HG03095 (cell line): ENCODE measurements around the gene OTUB2.

Experiments used
- ATAC-seq: cut with Tn5 transposase; IDR thresholded peaks from one replicate; pipeline ENCODE4 v1.9.1; 2021; ENCODE audit warnings: moderate library complexity; ENCODE audit not compliant: unreplicated experiment

OTUB2 gene

DNA sequence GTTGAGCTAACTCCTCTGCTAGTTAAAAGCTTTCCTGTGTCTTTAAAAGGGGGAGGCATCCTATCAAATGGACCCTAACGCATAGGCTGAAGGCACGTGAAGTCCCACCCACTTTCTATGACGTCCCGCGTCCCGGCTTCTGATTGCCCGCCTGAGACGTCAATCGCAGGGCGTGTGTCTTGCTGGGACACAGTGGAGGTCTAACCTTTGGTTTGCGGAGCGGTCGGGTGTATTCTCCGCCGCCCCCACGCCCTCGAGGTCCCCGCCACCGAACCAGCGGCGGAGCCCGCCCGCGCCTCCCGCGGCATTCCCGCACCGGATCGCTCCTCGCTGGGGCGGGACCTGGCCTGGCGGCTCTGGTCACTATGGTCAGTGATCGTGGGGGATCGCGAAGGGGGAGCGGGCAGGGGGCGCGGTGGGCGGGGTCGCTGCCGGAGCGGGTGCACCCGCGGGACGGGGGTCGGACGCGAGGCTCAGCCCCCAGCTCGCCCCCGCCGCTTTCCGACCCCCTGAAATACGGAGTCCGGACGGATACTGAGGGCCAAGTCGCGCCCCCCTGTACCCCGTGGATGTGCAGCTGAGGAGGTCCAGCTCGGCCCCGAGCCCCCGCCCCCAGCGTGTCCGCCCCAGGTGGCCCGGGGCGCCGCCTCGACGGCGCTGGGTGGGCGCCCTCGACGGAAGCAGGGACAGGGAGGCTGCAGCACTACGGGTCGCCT is at the start of gene OTUB2:
Gene OTUB2, plus strand, starts transcription at position 168 of the 716 bp plus-strand sequence. Its CDS starts 198 bp downstream, at position 366.
- ATAC-seq, result peak; percentile 100

DNA sequence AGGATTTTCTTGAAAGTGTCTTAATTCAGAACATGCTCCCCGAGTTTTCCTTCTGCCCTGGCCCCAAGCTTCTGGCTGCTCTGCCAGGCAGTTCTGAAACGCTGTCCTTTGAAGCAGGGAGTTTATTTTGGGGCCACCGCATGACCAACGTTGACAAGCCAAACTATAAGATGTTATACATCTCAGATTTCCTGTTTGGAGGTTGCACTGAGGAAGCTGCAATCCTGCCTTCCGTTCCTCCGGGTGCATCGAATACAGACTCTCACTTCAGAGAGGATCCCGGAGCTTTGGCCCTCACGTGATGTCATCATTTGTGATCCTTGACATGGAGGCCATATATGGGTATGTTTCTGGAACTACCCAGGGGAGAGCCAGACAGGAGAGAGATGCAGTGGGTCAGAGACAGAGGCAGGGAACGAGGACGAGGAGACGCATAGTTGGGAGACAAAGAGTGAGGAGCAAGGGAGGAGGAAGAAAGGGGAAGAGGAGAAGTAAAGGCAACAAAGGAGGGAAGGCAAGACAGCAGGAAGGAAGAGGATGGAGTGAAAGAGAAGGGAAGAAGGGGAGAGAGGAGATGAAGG is 49.6 kb upstream of the OTUB2 start, which contains the start of gene ASB2:
Gene ASB2, minus strand, starts transcription at position 94 of the 581 bp plus-strand sequence. CDS start 12,031 bp downstream, outside the sequence.
- peak; percentile 11 for ATAC-seq

DNA sequence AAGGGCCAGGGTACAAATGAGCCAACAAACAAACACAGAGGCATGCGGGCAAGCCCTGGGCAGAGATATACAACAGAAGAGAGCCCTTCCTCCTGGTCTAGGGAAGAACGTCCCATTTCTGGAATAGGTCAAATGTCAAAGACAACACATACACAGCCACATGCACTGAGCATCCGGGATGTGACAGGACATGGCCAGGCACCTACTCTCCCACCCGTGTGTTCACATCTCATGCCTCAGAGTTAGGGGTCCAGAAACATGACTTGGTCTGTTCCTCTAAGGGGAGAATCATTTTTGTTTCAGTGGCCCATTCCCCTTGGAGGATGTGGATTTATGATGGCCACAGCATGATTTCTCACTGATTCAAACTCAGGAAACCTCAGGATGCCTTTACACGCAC is 49.0 kb upstream of the OTUB2 start:
- ATAC-seq, result no peak

DNA sequence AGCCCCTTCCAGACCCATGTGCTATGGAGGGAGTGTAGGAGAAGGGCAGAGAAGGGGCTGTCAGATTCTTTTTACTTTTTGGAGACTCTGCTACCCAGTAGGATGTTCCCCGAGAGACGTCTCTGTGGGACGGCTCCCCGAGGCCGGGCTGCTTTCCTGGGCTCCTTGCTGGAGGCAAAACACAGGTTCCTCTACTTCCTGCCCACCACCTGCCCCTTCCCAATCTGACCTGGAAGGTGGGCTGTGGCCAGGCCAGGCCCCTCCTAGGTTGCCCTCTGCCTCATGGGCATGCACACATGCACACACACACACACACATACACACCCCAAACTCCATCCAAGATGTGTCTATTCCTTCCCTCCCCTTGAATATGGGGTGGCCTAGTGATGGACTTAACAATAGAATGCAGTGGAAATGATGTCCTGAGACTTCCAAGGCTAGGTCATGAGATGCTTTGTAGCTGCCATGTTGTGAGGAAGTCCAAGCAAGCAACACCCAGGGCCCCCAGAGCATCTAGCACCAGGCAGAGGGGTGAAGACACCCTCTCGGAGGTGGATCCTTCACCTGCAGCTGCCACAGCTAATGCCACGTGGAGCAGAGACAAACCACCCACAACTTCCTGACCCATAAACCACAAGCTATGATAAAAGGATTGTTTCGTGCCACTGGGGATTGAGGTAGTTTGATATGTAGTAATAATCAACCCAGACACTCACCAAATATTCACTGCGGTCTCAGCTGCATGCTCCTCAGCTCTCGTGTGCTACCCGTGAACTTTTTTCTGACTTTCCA is 48.2 kb upstream of the OTUB2 start:
- ATAC-seq, result no peak

DNA sequence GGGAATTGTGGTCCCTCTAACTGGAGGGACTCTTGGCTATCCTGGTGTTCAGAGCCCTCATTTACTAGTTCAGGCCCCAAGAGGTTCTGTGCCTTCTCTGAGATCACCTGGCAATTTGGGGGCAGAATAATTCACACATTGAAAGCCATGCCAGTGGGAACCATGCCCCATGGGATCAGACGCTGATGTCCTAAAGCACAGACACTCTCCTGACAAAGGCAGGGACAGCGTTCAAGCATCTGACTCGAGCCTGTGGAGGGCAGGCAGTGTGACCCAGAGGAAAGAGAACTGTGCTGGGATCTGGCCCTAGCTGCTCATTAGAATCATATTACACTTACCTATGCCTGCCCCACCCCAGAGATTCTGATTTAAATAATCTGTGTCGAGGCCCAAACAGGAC is 47.4 kb upstream of the OTUB2 start:
- ATAC-seq, result no peak

DNA sequence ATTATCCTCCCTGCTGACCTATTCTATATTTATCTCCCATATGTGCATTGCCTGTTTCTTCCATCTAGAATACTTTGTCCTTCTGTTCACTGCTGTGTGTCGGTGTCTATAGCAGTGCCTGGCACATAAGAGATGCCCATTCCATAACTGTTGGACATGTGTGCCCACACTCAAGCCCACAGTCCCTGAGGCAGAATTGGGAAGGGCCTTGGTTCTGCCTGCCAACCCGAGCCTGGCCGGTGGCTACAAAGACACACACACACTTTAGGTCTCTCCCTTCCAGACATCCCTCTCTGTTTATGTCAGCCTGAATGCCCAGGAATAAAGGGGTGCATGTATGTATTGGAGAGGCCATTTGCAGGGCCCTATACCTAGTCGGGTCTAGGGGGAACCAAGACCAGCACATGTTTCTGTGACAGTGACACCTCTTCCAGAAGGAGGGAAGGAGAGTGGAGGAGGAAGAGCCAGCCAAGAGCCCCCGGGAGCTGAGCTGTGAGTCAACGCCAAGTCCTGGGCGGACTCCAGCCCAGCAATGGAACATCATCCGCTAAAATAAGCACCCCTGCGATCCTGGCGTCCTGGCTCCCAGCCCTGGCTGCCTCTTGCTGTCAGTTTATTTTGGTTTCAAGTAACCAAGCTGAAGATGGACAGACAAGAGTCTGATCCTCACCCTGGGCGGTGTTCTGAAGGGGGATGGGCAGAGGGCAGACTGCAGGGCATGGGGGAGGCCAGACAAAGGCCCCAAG is 45.5 kb upstream of the OTUB2 start:
- no peak for ATAC-seq

DNA sequence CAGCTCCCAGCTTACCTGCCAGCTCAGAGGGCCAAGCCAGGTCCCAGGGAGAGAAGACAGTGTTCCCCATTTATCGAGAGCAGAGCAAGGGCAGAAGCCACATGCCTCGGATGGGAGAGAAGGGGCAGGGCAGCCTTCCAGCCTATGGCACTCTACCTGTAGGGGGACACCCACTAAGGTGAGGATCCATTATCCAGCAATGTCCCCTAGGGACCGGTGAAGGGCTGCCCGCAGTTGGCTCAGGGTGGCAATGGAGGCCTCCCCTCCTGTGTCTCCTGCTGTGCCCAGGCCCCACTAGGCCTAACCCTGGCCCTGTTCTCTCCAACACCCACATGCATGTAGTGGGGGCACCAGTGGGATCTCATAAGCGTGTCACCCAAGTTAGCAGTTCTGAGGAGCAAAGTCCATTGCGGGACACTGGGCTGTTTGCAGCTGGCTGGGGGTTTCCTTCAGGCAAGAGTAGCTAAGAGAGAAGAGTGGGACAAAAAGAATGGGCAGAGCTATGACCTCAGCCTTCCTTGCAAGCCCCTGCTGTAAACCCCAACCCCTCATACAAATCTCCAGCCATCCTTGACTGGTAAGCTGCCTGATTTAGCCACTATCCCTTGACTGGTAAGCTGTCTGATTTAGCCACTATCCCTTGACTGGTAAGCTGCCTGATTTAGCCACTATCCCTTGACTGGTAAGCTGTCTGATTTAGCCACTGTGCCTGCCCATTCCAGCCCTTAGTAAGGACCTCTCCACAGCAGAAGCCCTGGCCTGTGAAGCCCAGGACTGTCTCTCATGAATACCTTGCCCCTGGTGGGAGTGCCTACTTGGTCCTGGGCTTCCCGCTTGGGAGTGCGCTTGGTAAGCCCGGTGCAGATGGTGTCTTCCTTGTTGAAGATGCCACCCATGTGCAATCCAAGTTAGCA is 44.6 kb upstream of the OTUB2 start:
- no peak for ATAC-seq

DNA sequence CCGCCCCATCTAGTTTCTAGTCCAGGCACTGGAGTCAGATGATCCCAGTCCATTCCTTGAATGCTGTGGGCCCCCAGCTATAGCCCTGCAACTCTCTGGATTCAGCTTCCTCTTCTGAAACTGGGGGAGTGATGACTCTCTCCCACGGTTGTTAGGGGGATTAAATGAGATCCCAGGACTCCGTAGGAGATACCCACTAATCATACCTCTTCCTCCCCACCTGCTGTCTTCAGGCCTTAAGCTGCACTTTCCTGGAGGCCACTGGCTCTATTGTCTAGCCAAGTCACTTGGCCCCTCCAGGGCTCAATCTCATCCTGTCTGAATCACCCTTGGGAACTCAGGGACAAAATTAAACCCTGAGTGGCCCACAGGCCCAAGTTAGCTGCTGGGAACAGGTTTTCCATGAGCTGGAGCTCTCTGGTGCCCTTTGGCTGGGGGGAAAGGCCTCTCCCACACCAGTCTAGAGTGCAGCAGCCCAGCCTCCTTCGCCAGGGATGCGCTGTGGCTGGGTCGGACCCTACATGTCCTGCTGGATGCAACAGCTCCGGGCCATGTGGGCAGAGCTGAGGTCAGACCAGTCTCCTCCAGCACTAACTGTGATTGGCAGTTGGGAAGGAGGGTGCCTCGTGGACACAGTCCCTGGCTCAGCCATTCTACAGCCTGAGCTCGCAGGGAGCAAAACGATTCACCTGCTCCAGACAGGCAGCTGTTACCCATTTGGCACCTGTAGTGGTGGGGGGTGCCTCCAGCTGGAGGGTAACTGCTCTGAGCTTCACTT is 43.7 kb upstream of the OTUB2 start:
- ATAC-seq, result no peak

DNA sequence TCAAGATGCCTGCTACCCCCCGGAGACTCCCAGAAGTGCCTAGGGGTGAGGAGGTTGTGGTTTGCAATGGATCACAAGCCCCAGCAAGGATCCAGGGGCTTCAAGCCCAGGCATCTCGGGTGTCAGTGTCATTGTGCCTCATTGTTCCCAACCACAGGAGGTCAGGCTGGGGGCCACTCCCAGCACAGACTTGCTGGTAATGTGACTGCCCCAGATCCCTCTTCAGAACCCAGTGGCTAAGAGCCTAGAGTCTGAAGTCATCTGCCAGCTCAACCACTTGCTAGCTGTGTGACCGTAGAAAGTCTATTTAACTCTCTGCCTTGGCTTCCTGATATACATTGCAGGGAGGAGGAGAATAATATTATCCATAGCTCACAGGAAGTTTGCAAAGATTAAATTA is 42.1 kb upstream of the OTUB2 start:
- ATAC-seq, result no peak

DNA sequence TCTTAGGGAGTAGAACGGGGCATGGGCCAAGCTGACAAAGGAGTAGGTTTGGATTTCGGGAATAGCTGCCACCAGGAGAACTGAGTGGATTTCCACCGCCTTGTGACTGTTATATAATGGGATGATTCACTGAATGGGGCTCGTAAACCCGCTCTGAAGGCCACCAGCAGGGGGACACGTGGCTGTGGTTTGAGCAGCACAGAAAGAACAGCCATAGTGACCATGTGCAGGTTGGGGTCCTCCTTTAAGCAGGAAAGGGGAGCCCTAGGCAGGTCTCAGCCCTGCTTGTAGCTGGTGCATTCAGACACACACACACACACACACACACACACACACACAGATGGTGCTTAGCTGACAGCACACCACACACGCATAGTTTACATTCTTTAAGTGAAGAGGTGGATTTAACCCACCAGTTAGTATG is 41.1 kb upstream of the OTUB2 start:
- ATAC-seq, result no peak

DNA sequence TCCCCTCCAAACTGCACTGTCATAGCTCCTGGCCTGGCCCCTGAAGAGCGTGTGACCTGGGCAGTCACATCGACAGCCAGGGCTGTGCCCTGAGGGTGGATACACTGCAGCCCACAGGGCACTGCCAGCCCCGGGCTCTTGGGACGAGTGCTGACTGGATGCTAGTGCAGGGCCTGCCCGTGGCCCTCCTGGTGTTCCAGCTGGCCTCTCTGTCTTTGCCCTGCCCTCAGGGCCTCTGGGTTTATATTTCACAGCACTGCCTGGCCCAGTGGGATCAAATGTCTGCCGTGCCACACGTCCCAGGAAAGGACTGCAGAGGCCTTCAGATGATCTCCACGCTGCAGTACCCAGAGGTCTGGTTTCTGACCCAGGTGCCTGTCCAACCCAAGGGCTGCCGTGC is 39.2 kb upstream of the OTUB2 start:
- ATAC-seq, result no peak

DNA sequence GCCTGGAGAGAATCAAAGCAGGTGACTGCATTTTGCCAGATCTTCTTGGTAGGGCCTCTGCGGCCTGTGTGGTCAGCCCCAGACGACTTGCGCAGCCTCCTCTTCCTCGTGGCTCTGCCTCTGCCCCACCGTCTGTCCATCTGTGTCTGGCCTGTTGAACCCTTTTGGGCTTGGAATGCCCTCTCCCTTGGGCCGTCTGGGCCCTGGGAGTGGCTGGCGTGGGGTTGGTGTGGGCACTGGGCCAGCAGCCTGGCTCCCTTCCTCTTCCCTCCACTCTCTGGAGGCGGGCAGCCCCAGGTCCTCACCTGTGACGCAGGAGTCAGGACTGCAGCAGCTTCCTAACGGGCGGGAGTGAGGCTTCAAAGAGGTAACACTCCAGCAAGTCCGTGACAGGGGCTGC is 38.8 kb upstream of the OTUB2 start:
- no peak for ATAC-seq

DNA sequence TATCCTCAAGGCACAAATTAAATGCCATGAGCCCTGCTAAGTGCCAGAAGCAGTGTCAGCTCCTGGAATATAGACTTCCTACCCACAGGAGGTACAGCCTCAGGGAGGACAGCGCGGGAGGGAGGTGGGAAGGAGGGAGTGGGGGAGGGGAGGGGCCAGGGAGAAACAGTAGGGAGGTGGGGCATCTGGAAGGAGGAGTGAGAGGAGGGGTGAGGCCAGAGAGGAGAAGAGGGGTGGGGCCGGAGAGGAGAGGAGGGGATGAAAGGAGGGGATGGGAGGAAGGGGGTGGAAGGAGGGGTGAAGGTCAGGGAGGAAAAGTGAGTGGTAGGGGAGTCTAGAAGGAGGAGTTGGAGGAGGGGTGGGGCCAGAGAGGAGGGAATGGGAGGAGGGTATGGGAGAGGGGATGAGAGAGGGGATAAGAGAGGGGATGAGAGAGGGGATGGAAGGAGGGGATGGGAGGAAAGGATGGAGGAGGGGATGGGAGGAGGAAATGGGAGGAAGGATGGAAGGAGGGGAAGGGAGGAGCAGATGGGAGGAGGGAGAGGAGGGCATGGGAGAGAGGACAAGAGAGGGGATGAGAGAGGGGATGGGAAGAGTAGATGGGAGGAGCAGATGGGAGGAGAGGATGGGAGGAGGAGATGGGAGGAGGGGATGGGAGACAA is 38.2 kb upstream of the OTUB2 start:
- ATAC-seq, result no peak

DNA sequence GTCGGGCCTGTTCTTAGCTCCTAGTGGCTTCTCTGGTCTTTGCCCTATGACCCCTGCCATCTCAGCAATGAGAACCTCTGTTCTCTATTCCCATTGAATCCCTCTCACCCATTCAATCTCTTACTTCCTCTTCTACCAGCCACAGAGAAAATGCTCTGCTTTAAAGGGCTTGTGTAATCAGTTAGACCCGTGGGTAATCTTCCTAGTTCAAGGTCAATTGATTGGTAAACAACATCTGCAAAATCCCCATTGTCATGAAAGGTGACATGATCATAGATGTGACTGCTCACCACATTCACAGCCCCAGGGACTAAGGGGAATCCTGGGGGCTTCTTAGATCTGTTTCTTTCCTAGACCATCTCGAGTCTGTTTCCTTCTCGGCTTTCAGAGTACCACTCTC is 36.2 kb upstream of the OTUB2 start:
- ATAC-seq, result no peak

DNA sequence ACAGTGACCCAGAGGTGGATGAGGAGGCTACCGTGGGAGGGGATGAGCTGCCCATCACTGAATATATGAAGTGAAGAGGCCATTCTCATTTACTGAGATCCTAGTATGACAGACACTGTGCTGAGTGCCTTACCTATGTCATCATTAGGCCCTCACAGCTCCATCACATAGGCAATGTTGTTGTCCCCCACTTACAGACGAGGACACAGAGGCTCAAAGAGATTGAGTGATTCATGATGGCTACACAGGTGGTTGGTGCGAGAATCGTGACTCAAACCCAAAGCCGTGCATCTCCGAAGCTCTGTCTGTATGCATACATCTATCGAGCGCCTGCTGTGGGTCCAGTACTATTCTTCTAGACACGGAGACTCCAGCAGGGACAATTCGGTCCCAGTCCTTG is 34.9 kb upstream of the OTUB2 start:
- ATAC-seq, result no peak

DNA sequence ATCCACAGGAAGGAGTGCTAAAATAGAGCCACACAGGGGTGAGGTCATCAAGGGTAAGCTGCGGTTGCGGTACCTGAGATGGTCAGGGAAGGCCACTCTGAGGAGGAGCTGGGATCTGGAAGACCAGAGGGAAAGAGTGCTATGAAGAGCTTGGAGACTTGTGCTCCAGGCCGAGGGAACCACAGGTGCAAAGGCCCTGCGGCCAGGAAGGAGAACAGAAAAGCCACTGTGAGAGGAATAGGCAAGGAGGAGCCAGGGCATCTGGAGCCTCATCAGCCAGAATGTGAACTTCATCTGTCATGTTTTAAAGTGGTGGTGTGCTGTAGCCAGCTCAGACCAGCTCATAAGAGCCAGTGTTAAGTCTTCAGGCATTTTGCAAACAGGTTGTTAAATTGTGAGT is 34.5 kb upstream of the OTUB2 start:
- no peak for ATAC-seq

DNA sequence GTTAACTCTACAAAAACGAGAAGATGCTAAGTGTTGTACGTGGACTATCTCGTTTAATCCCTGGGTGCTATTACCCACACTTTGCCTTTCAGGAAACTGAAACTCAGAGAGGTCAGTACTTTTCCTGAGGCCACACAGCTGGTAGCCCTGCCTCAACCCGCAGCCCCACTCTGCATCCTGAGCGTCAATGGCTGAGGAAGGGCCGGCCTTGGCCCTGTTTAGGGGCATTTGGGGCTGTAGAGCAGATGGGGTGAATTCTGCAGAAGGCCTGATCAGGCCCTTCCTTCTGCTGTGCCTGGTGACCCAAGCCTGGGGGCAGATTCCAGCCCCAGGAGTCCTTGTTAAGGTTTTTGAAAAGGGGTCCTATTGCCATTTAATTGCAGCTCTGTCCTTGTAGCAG is 32.8 kb upstream of the OTUB2 start:
- no peak for ATAC-seq

DNA sequence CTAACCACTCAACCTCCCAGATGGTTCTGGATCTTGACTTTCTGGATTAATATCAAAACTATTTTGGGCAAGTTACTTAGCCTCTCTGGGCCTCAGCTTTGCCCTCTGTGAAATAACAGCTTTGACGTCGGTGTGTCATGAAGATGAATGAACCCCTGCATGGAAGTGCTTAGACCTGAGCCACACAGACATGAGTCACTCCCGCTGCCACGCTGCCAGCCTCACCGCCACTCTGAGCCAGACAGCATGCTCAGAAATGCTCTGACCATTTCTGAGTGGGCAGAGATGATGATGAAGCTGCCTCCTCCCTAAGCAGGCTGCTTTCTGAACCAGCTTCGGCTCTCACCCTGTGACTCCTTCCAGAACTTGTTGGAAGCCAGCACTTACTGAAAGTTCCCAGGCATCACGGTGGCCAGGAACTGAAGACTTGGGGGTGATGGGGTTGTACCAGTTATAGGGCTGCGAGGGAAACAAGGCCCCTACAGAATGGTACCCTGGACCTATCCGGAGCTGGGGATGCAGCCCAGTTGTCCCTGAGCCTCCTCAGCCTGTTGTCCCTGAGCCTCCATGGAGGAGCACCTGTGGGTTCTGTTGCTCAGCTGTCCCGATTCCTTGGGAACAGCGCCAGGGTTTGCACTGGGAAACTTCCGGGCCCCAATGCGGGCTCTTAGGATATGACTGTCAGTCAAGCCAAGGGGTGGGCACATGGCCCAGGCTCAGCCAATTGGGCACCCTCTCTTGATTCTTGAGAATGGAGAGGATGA is 31.0 kb upstream of the OTUB2 start:
- ATAC-seq, result no peak
